Natural killer cell (primary cell): ENCODE measurements around the gene COL1A2. TPM values are rescaled to one million over a fixed set of nuclear protein-coding genes. Genes with fewer than 3 reads are reported as not detected.

Experiments
- ATAC-seq, 3 donors: fragments of 150-1000 bp in 2 of 3; fragments of 200-7000 bp in 1 of 3; cut with Tn5 transposase; 1 replicate in 1 of 3; 2 replicates in 2 of 3; pipeline ENCODE4 v1.10.0; 2021; ENCODE audit warnings: mild to moderate bottlenecking in 2 of 3, moderate library complexity in 2 of 3
- DNase-seq, 2 donors: peaks; one replicate each; pipeline versions ENCODE4 v3.0.0 to v3.0.0-alpha.2; 2013 to 2021; ENCODE audit warnings: mixed read lengths in 1 of 2
- H3K27ac ChIP-seq: one replicate; pipeline ENCODE4 v1.5.1; 2013; ENCODE audit warnings: mild to moderate bottlenecking, low read length
- H3K27me3 ChIP-seq: one replicate; pipeline ENCODE4 v1.6.1; 2013; ENCODE audit warnings: low read length; ENCODE audit not compliant: control insufficient read depth, insufficient read depth
- H3K36me3 ChIP-seq: one replicate; pipeline ENCODE4 v1.6.1; 2013; ENCODE audit warnings: low read length; ENCODE audit not compliant: control insufficient read depth, insufficient read depth
- H3K4me1 ChIP-seq: one replicate; pipeline ENCODE4 v1.6.1; 2013; ENCODE audit warnings: low read length; ENCODE audit not compliant: control insufficient read depth, insufficient read depth
- H3K4me3 ChIP-seq: one replicate; pipeline ENCODE4 v1.5.1; 2013; ENCODE audit warnings: low read length
- H3K9me3 ChIP-seq: one replicate; pipeline ENCODE4 v1.6.1; 2013; ENCODE audit warnings: low read length; ENCODE audit not compliant: control insufficient read depth, insufficient read depth
- H3K27ac Mint-ChIP-seq, 2 donors: one replicate each; pipeline ENCODE4 v1.8.0; 2022; ENCODE audit warnings: mild to moderate bottlenecking in 2 of 2, mixed read lengths in 2 of 2, moderate library complexity in 1 of 2
- H3K27me3 Mint-ChIP-seq, 2 donors: one replicate each; pipeline ENCODE4 v1.8.0; 2022; ENCODE audit warnings: low read depth in 2 of 2, mixed read lengths in 2 of 2
- H3K36me3 Mint-ChIP-seq: one replicate; pipeline ENCODE4 v1.8.0; 2022; ENCODE audit warnings: mixed read lengths
- H3K4me1 Mint-ChIP-seq, 2 donors: one replicate each; pipeline ENCODE4 v1.8.0; 2022; ENCODE audit warnings: mixed read lengths in 2 of 2
- H3K4me3 Mint-ChIP-seq: one replicate; pipeline ENCODE4 v1.8.0; 2022; ENCODE audit warnings: mild to moderate bottlenecking, moderate library complexity, mixed read lengths
- H3K9me3 Mint-ChIP-seq, 2 donors: one replicate each; pipeline ENCODE4 v1.8.0; 2022; ENCODE audit warnings: mixed read lengths in 2 of 2
- WGBS: methylation state at CpG from one replicate; pipeline ENCODE4 v1.1.7; 2013; ENCODE audit warnings: missing lambda C conversion rate; ENCODE audit not compliant: insufficient coverage; 5-methylcytosine and 5-hydroxymethylcytosine counted together
- intact Hi-C: fragments of 100-400 bp; cut with micrococcal nuclease; formaldehyde crosslinking; loops from one replicate; pipeline ENCODE4 v1.14.2; 2022
- total RNA-seq, 4 donors: library from RNA; stranded (reverse); fragments of 120-200 nt in 1 of 4; gene quantifications; one replicate each; pipeline versions ENCODE4 v1.2.3 to v1.2.4, GENCODE V29; 2013 to 2022
- TF ChIP-seq, protein P1 (sequence below): fragments of 200-600 bp; IDR thresholded peaks from one replicate; pipeline ENCODE4 v1.8.0; 2022; ENCODE audit warnings: antibody characterized with exemption

Gene COL1A2
- total RNA-seq, 3 donors from 2014 or later (not counting 1 experiment from before 2014, with no cell fraction given) = not detected

DNA sequence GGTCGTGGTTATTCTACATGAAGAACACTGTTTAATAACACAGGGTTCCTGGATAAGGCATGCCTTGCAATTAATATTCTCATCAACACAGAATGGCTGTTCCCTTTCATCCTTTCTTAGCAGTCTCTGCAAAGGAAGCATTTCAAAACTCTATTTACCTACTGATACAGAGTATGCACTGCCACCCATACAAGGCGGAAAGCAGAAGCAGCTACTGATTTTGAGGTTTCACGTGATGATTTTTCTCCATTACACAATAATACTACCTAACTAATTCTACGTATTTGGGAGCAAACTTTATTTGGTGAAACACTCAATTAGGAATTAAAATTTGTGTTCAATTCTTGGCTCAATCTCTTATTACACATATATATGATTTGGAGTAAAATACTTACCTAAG, 43.0 kb upstream of the COL1A2 start:
- H3K27me3 Mint-ChIP-seq = peaks cover 0 to 3% of the 10 kb centered on the region in 2 donors
- WGBS = 46% methylated on average over 3 of the region's 4 CpGs
- Histone ChIP-seq H3K4me1 (no peaks in the 10 kb centered on the region), H3K36me3 (no peaks in the 10 kb centered on the region), H3K9me3 (no peaks in the 10 kb centered on the region), H3K27me3 (no peaks in the 10 kb centered on the region), H3K27ac (no peak overlapping the region), H3K4me3 (no peak overlapping the region)
- ATAC-seq = no peak
- intact Hi-C loops = no loop called here
- TF ChIP-seq, protein P1, sequence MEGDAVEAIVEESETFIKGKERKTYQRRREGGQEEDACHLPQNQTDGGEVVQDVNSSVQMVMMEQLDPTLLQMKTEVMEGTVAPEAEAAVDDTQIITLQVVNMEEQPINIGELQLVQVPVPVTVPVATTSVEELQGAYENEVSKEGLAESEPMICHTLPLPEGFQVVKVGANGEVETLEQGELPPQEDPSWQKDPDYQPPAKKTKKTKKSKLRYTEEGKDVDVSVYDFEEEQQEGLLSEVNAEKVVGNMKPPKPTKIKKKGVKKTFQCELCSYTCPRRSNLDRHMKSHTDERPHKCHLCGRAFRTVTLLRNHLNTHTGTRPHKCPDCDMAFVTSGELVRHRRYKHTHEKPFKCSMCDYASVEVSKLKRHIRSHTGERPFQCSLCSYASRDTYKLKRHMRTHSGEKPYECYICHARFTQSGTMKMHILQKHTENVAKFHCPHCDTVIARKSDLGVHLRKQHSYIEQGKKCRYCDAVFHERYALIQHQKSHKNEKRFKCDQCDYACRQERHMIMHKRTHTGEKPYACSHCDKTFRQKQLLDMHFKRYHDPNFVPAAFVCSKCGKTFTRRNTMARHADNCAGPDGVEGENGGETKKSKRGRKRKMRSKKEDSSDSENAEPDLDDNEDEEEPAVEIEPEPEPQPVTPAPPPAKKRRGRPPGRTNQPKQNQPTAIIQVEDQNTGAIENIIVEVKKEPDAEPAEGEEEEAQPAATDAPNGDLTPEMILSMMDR = no peak
- H3K9me3 Mint-ChIP-seq = peaks cover 0 to 7% of the 10 kb centered on the region in 2 donors
- H3K36me3 Mint-ChIP-seq = no peaks in the 10 kb centered on the region
- no peak overlapping the region for H3K27ac Mint-ChIP-seq
- no peak for DNase-seq
- H3K4me1 Mint-ChIP-seq = no peaks in the 10 kb centered on the region
- no peak overlapping the region for H3K4me3 Mint-ChIP-seq

DNA sequence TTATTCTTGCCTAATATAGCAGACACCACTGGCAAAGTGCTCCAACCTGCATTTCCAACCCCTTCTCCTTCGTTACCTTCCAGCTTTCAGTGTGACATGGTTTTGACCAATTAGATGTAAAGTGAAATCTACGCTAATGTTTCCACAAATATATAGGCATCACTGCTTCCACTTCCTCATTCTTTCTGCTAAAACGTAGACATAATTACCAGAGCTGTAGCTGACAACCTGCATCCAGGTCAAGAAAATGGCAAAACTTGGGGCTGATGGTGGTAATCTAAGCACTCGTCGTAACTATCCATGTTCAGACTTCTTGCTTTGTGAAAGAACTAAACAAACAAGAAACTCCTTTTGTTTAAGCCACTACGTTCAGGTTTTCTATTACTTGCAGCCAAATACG, 41.8 kb upstream of the COL1A2 start:
- no peaks in the 10 kb centered on the region for H3K36me3 ChIP-seq
- WGBS = 60% methylated on average over 7 of the region's 7 CpGs

DNA sequence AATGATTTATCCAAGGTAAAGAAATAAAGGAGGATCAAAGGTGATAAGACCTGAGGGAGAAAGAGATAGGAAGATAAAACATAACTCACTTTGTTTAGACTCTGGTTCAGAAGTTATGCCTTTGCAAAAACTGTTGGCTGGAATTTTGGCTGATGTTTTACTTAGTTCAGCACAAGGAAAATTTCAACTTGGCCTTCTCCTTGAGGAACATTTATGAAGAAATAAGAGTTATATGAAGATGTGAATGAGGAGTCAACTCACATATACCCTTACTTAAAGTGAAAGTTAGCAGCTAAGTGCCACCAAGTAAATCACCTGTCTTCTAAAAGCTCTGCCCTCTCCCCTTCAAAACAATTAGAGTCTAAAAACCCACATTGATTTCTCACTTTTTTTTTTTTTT, 39.7 kb upstream of the COL1A2 start:
- no peak overlapping the region for H3K4me3 ChIP-seq
- Mint-ChIP-seq H3K27ac (no peak overlapping the region), H3K4me3 (no peak overlapping the region), H3K4me1 (no peaks in the 10 kb centered on the region), H3K36me3 (no peaks in the 10 kb centered on the region), H3K9me3 (peaks cover 0 to 3% of the 10 kb centered on the region in 2 donors), H3K27me3 (peaks cover 0 to 3% of the 10 kb centered on the region in 2 donors)
- H3K9me3 ChIP-seq = no peaks in the 10 kb centered on the region
- TF ChIP-seq, protein P1 = no peak
- no peaks in the 10 kb centered on the region for H3K27me3 ChIP-seq
- DNase-seq (no peak), ATAC-seq (no peak)
- no peak overlapping the region for H3K27ac ChIP-seq
- H3K4me1 ChIP-seq = no peaks in the 10 kb centered on the region
- intact Hi-C loops = no loop called here
- H3K36me3 ChIP-seq = no peaks in the 10 kb centered on the region

More for the DNA sequence above, 41.8 kb upstream of the COL1A2 start:
- peaks cover 0 to 3% of the 10 kb centered on the region in 2 donors for H3K9me3 Mint-ChIP-seq
- Histone ChIP-seq H3K27me3 (no peaks in the 10 kb centered on the region), H3K27ac (no peak overlapping the region), H3K4me1 (no peaks in the 10 kb centered on the region), H3K9me3 (no peaks in the 10 kb centered on the region), H3K4me3 (no peak overlapping the region)
- no peak overlapping the region for H3K4me3 Mint-ChIP-seq
- H3K27me3 Mint-ChIP-seq = peaks cover 0 to 3% of the 10 kb centered on the region in 2 donors
- H3K27ac Mint-ChIP-seq = no peak overlapping the region
- no peaks in the 10 kb centered on the region for H3K4me1 Mint-ChIP-seq
- DNase-seq = no peak
- TF ChIP-seq, protein P1 = no peak
- H3K36me3 Mint-ChIP-seq = no peaks in the 10 kb centered on the region
- intact Hi-C loops = no loop called here
- ATAC-seq = no peak

DNA sequence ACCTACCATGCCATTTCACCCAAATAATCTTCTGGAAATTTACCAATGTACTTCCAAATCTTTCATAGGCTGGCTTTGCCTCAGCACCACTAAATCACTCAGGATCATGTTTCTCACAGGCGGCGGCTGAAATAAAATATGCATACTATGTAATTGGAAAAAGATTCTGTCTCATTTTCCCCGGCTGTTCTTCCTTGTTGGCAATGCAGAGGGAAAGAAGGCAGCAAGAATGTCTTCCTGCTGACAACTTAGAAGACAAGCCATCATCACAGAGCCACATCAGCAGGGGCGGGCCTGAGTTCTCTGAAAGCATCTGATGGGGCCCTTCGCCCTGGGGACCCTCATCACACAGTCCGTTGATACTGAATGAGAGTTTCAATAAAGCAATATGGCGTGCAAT, 39.2 kb upstream of the COL1A2 start:
- TF ChIP-seq, protein P1 = no peak
- no peaks in the 10 kb centered on the region for H3K36me3 Mint-ChIP-seq
- DNase-seq (no peak), ATAC-seq (no peak)
- H3K9me3 ChIP-seq = no peaks in the 10 kb centered on the region
- peaks cover 0 to 3% of the 10 kb centered on the region in 2 donors for H3K9me3 Mint-ChIP-seq
- no peak overlapping the region for H3K4me3 Mint-ChIP-seq
- H3K4me3 ChIP-seq = no peak overlapping the region
- peaks cover 0 to 3% of the 10 kb centered on the region in 2 donors for H3K27me3 Mint-ChIP-seq
- H3K4me1 Mint-ChIP-seq = no peaks in the 10 kb centered on the region
- no peak overlapping the region for H3K27ac ChIP-seq
- H3K4me1 ChIP-seq = no peaks in the 10 kb centered on the region
- WGBS = 86% methylated on average over 5 of the region's 7 CpGs
- no peaks in the 10 kb centered on the region for H3K27me3 ChIP-seq
- intact Hi-C loops = no loop called here
- no peak overlapping the region for H3K27ac Mint-ChIP-seq
- no peaks in the 10 kb centered on the region for H3K36me3 ChIP-seq
